ENCODE results near the gene ALAS1. TPM values are rescaled to one million over a fixed set of nuclear protein-coding genes. Genes with fewer than 3 reads are reported as not detected.

ALAS1 gene
- total and polyA plus RNA-seq, 2 experiments from 2014 or later: 17.8 to 42.8 TPM

DNA sequence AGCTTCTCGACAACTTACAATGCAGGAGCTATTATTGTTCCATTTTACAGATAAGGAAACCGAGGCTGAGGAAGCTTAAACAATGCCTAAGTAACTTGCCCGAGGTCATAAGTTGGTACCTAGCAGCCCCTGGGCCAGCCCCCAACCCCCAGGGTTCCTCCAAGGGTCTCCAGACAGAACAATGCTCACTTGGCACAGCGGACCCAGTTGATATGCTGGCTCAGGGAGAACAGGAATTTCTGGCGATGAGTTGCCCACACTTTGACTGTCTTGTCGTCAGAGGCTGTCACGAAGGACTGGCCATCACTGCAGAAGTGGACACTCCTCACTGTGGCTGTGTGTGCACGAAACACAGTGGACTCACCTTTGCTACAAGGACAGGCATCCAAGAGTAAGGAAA lies 48.9 kb upstream of the ALAS1 start (continued):
- TF ChIP-seq, protein P1, sequence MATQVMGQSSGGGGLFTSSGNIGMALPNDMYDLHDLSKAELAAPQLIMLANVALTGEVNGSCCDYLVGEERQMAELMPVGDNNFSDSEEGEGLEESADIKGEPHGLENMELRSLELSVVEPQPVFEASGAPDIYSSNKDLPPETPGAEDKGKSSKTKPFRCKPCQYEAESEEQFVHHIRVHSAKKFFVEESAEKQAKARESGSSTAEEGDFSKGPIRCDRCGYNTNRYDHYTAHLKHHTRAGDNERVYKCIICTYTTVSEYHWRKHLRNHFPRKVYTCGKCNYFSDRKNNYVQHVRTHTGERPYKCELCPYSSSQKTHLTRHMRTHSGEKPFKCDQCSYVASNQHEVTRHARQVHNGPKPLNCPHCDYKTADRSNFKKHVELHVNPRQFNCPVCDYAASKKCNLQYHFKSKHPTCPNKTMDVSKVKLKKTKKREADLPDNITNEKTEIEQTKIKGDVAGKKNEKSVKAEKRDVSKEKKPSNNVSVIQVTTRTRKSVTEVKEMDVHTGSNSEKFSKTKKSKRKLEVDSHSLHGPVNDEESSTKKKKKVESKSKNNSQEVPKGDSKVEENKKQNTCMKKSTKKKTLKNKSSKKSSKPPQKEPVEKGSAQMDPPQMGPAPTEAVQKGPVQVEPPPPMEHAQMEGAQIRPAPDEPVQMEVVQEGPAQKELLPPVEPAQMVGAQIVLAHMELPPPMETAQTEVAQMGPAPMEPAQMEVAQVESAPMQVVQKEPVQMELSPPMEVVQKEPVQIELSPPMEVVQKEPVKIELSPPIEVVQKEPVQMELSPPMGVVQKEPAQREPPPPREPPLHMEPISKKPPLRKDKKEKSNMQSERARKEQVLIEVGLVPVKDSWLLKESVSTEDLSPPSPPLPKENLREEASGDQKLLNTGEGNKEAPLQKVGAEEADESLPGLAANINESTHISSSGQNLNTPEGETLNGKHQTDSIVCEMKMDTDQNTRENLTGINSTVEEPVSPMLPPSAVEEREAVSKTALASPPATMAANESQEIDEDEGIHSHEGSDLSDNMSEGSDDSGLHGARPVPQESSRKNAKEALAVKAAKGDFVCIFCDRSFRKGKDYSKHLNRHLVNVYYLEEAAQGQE (IDR thresholded peaks at IDR 0.05; ENCODE audit: unreplicated experiment): no peak
- TF ChIP-seq, protein P2, sequence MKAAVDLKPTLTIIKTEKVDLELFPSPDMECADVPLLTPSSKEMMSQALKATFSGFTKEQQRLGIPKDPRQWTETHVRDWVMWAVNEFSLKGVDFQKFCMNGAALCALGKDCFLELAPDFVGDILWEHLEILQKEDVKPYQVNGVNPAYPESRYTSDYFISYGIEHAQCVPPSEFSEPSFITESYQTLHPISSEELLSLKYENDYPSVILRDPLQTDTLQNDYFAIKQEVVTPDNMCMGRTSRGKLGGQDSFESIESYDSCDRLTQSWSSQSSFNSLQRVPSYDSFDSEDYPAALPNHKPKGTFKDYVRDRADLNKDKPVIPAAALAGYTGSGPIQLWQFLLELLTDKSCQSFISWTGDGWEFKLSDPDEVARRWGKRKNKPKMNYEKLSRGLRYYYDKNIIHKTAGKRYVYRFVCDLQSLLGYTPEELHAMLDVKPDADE (IDR thresholded peaks at IDR 0.05): no peak
- no peak for TF ChIP-seq POLR2AphosphoS5 (IDR thresholded peaks at IDR 0.05; ENCODE audit: low read depth)
- TF ChIP-seq ZNF114 (CRISPR knock-in tag; IDR thresholded peaks at IDR 0.05): no peak
- no peak for TF ChIP-seq ZNF331 (CRISPR knock-in tag; IDR thresholded peaks at IDR 0.05; ENCODE audit: low read depth)
- no peak for TF ChIP-seq NANOG (IDR thresholded peaks at IDR 0.05; ENCODE audit: borderline replicate concordance)

DNA sequence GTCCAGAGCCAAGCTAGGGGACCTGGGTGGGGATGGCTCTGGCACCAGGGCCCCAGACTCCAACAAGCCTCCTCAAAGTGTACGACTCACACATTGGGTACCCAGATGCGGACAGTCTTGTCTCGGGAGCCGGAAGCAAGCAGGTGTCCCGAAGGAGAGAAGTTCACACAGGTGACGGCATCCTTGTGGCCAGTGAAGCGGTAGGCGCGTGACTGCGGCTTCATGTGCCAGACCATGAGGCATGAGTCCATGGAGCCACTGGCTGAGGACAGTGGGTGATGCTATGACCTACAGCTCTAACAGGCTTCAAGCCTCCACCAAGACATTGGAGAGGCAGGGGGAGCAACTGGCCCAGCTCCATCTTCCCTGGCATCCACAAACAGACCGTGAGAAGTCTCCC lies 48.2 kb upstream of the ALAS1 start:
- ATAC-seq: no peak
- H2AFZ ChIP-seq: no peak overlapping the region
- TF ChIP-seq, protein P3, sequence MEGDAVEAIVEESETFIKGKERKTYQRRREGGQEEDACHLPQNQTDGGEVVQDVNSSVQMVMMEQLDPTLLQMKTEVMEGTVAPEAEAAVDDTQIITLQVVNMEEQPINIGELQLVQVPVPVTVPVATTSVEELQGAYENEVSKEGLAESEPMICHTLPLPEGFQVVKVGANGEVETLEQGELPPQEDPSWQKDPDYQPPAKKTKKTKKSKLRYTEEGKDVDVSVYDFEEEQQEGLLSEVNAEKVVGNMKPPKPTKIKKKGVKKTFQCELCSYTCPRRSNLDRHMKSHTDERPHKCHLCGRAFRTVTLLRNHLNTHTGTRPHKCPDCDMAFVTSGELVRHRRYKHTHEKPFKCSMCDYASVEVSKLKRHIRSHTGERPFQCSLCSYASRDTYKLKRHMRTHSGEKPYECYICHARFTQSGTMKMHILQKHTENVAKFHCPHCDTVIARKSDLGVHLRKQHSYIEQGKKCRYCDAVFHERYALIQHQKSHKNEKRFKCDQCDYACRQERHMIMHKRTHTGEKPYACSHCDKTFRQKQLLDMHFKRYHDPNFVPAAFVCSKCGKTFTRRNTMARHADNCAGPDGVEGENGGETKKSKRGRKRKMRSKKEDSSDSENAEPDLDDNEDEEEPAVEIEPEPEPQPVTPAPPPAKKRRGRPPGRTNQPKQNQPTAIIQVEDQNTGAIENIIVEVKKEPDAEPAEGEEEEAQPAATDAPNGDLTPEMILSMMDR (conservative IDR thresholded peaks at IDR 0.05; ENCODE audit: low read depth in 2 of 2): no peak
- no peak for TF ChIP-seq EZH2phosphoT487 (IDR thresholded peaks at IDR 0.05; ENCODE audit: unreplicated experiment)
- no peak for TF ChIP-seq NANOG (IDR thresholded peaks at IDR 0.05; ENCODE audit: borderline replicate concordance)
- no peak for TF ChIP-seq EZH2 (IDR thresholded peaks at IDR 0.05; ENCODE audit: low read depth, unreplicated experiment)
- TF ChIP-seq, protein P2 (IDR thresholded peaks at IDR 0.05): no peak
- no peak for TF ChIP-seq CREB1 (CRISPR knock-in tag; IDR thresholded peaks at IDR 0.05; ENCODE audit: low read depth)
- no peak for TF ChIP-seq ZNF331 (CRISPR knock-in tag; IDR thresholded peaks at IDR 0.05; ENCODE audit: low read depth)
- TF ChIP-seq, protein P4, sequence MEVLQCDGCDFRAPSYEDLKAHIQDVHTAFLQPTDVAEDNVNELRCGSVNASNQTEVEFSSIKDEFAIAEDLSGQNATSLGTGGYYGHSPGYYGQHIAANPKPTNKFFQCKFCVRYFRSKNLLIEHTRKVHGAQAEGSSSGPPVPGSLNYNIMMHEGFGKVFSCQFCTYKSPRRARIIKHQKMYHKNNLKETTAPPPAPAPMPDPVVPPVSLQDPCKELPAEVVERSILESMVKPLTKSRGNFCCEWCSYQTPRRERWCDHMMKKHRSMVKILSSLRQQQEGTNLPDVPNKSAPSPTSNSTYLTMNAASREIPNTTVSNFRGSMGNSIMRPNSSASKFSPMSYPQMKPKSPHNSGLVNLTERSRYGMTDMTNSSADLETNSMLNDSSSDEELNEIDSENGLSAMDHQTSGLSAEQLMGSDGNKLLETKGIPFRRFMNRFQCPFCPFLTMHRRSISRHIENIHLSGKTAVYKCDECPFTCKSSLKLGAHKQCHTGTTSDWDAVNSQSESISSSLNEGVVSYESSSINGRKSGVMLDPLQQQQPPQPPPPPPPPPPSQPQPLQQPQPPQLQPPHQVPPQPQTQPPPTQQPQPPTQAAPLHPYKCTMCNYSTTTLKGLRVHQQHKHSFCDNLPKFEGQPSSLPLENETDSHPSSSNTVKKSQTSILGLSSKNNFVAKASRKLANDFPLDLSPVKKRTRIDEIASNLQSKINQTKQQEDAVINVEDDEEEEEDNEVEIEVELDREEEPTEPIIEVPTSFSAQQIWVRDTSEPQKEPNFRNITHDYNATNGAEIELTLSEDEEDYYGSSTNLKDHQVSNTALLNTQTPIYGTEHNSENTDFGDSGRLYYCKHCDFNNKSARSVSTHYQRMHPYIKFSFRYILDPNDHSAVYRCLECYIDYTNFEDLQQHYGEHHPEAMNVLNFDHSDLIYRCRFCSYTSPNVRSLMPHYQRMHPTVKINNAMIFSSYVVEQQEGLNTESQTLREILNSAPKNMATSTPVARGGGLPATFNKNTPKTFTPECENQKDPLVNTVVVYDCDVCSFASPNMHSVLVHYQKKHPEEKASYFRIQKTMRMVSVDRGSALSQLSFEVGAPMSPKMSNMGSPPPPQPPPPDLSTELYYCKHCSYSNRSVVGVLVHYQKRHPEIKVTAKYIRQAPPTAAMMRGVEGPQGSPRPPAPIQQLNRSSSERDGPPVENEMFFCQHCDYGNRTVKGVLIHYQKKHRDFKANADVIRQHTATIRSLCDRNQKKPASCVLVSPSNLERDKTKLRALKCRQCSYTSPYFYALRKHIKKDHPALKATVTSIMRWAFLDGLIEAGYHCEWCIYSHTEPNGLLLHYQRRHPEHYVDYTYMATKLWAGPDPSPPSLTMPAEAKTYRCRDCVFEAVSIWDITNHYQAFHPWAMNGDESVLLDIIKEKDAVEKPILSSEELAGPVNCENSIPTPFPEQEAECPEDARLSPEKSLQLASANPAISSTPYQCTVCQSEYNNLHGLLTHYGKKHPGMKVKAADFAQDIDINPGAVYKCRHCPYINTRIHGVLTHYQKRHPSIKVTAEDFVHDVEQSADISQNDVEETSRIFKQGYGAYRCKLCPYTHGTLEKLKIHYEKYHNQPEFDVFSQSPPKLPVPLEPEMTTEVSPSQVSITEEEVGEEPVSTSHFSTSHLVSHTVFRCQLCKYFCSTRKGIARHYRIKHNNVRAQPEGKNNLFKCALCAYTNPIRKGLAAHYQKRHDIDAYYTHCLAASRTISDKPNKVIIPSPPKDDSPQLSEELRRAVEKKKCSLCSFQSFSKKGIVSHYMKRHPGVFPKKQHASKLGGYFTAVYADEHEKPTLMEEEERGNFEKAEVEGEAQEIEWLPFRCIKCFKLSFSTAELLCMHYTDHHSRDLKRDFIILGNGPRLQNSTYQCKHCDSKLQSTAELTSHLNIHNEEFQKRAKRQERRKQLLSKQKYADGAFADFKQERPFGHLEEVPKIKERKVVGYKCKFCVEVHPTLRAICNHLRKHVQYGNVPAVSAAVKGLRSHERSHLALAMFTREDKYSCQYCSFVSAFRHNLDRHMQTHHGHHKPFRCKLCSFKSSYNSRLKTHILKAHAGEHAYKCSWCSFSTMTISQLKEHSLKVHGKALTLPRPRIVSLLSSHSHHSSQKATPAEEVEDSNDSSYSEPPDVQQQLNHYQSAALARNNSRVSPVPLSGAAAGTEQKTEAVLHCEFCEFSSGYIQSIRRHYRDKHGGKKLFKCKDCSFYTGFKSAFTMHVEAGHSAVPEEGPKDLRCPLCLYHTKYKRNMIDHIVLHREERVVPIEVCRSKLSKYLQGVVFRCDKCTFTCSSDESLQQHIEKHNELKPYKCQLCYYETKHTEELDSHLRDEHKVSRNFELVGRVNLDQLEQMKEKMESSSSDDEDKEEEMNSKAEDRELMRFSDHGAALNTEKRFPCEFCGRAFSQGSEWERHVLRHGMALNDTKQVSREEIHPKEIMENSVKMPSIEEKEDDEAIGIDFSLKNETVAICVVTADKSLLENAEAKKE (CRISPR knock-in tag; IDR thresholded peaks at IDR 0.05): no peak

More for the DNA sequence above, 48.2 kb upstream of the ALAS1 start:
- H3F3A ChIP-seq (replicated peaks; ENCODE audit: low read depth): peaks cover under 1% of the 10 kb centered on the region; the same call in 1 of the 2 replicates
- Mint-ChIP-seq H3K36me3 (ENCODE audit: low read depth) (peaks cover 46% of the 10 kb centered on the region), H3K27me3 (ENCODE audit: insufficient read depth, low read depth, poor library complexity) (peaks cover 2% of the 10 kb centered on the region), H3K27ac (no peak overlapping the region), H3K9me3 (no peaks in the 10 kb centered on the region), H3K4me1 (peaks cover 18% of the 10 kb centered on the region), H3K4me3 (no peak overlapping the region)
- H3K27me3 ChIP-seq (ENCODE audit: insufficient read depth): no peaks in the 10 kb centered on the region
- no peaks in the 10 kb centered on the region for H3K9me2 ChIP-seq (ENCODE audit: insufficient read depth)
- H3K79me2 ChIP-seq (replicated peaks; ENCODE audit: insufficient read depth): peaks cover 16% of the 10 kb centered on the region
- H3K36me3 ChIP-seq (ENCODE audit: insufficient read depth): peaks cover 14% of the 10 kb centered on the region
- no peak overlapping the region for H3K27ac ChIP-seq (ENCODE audit: low read depth)
- no peak overlapping the region for H3K4me2 ChIP-seq
- no peak overlapping the region for H3K4me3 ChIP-seq
- H3K4me1 ChIP-seq (ENCODE audit: insufficient read depth): peaks cover 8% of the 10 kb centered on the region; the same call in 1 of the 2 replicates
- H4K20me1 ChIP-seq (replicated peaks; ENCODE audit: insufficient read depth): no peaks in the 10 kb centered on the region; the same call in 1 of the 2 replicates
- DNase-seq (ENCODE audit: low spot score): no peak

Data from GM23338 (cell line).